ENCODE results near the gene ADAMTS16.

The ADAMTS16 gene

GRCh38 chr5:5290674-5291334 lies 150.7 kb downstream of the ADAMTS16 start:
- no peak for DNase-seq

GRCh38 chr5:5291357-5291756 lies 151.2 kb downstream of the ADAMTS16 start:
- no peak for DNase-seq

GRCh38 chr5:5293029-5293428 lies 152.9 kb downstream of the ADAMTS16 start:
- DNase-seq = no peak

- no peak for DNase-seq
Observed at GRCh38 chr5:5294429-5294828, 154.3 kb downstream of the ADAMTS16 start.

GRCh38 chr5:5295351-5295750 lies 155.2 kb downstream of the ADAMTS16 start:
- no peak for DNase-seq

GRCh38 chr5:5296051-5296450 lies 155.9 kb downstream of the ADAMTS16 start:
- no peak for DNase-seq

GRCh38 chr5:5297432-5298067 lies 157.4 kb downstream of the ADAMTS16 start:
- no peak for DNase-seq

GRCh38 chr5:5298068-5298633 lies 158.0 kb downstream of the ADAMTS16 start:
- no peak for DNase-seq

- DNase-seq = no peak
Observed at GRCh38 chr5:5298841-5299541, 158.9 kb downstream of the ADAMTS16 start.

- DNase-seq = no peak
Observed at GRCh38 chr5:5301176-5301575, 161.0 kb downstream of the ADAMTS16 start.

- no peak for DNase-seq
Observed at GRCh38 chr5:5302201-5302600, 162.1 kb downstream of the ADAMTS16 start.

- no peak for DNase-seq
Observed at GRCh38 chr5:5303242-5303641, 163.1 kb downstream of the ADAMTS16 start.

- no peak for DNase-seq
Observed at GRCh38 chr5:5304361-5305020, 164.4 kb downstream of the ADAMTS16 start.

GRCh38 chr5:5306696-5307095 lies 166.6 kb downstream of the ADAMTS16 start:
- DNase-seq = no peak

GRCh38 chr5:5308319-5308718 lies 168.2 kb downstream of the ADAMTS16 start:
- no peak for DNase-seq

GRCh38 chr5:5309645-5310044 lies 169.5 kb downstream of the ADAMTS16 start:
- DNase-seq = no peak

- no peak for DNase-seq
Observed at GRCh38 chr5:5313101-5313635, 173.0 kb downstream of the ADAMTS16 start.

GRCh38 chr5:5314166-5314565 lies 174.0 kb downstream of the ADAMTS16 start:
- DNase-seq = no peak

GRCh38 chr5:5314626-5315025 lies 174.5 kb downstream of the ADAMTS16 start:
- no peak for DNase-seq

GRCh38 chr5:5315068-5315980 lies 175.2 kb downstream of the ADAMTS16 start:
- no peak for DNase-seq

GRCh38 chr5:5316334-5316733 lies 176.2 kb downstream of the ADAMTS16 start:
- no peak for DNase-seq

- DNase-seq = no peak
Observed at GRCh38 chr5:5317976-5318375, 177.8 kb downstream of the ADAMTS16 start.
